ENCODE measurements around the gene PFDN1. TPM values are rescaled to one million over a fixed set of nuclear protein-coding genes. Genes with fewer than 3 reads are reported as not detected.

PFDN1 gene
- total RNA-seq, 2 experiments from 2014 or later: 62.4 to 64.7 TPM

- Mint-ChIP-seq H3K27ac (peak overlapping the region; percentile 91), H3K4me1 (ENCODE audit: low read depth) (peaks cover 80% of the 10 kb centered on the region), H3K9me3 (ENCODE audit: insufficient read depth) (no peaks in the 10 kb centered on the region), H3K27me3 (ENCODE audit: low read depth) (no peaks in the 10 kb centered on the region), H3K36me3 (ENCODE audit: low read depth) (peaks cover 60% of the 10 kb centered on the region), H3K4me3 (peak overlapping the region; percentile 84)
- POLR2A ChIA-PET: interaction anchor here (0.7 kb wide), 1 partner anchor 1281 kb away, joined by 3 read pairs; no protein-coding TSS in a partner anchor
- ATAC-seq (no peak), DNase-seq (no peak)
- CTCF ChIA-PET: interaction anchor here (1.8 to 15.4 kb wide), 3 partner anchors 9 to 94 kb away, joined by 7 to 796 read pairs (median 39); no protein-coding TSS in a partner anchor
Observed at GRCh38 chr5:140342896-140343295, 40.0 kb upstream of the PFDN1 start.

GRCh38 chr5:140342287-140342686 lies 39.4 kb upstream of the PFDN1 start:
- POLR2A ChIA-PET: interaction anchor here (1.3 kb wide), 1 partner anchor 83 kb away, joined by 3 read pairs; no protein-coding TSS in a partner anchor
- CTCF ChIA-PET: interaction anchor here (1.8 to 15.4 kb wide), 3 partner anchors 10 to 93 kb away, joined by 7 to 796 read pairs (median 39); no protein-coding TSS in a partner anchor
- Mint-ChIP-seq H3K4me1 (ENCODE audit: low read depth) (peaks cover 81% of the 10 kb centered on the region), H3K4me3 (peak overlapping the region; percentile 84), H3K27me3 (ENCODE audit: low read depth) (no peaks in the 10 kb centered on the region), H3K36me3 (ENCODE audit: low read depth) (peaks cover 66% of the 10 kb centered on the region), H3K9me3 (ENCODE audit: insufficient read depth) (no peaks in the 10 kb centered on the region), H3K27ac (peak overlapping the region; percentile 91)
- ATAC-seq (peak; percentile 7), DNase-seq (peak; percentile 69)

- Mint-ChIP-seq H3K4me3 (peak overlapping the region; percentile 84), H3K9me3 (ENCODE audit: insufficient read depth) (no peaks in the 10 kb centered on the region), H3K27ac (peak overlapping the region; percentile 91), H3K4me1 (ENCODE audit: low read depth) (peaks cover 80% of the 10 kb centered on the region), H3K36me3 (ENCODE audit: low read depth) (peaks cover 72% of the 10 kb centered on the region), H3K27me3 (ENCODE audit: low read depth) (no peaks in the 10 kb centered on the region)
- ChIA-PET CTCF (interaction anchor here (1.2 to 15.4 kb wide), 4 partner anchors 11 to 102 kb away, joined by 4 to 796 read pairs (median 22); no protein-coding TSS in a partner anchor), POLR2A (interaction anchor here (1.3 kb wide), 1 partner anchor 83 kb away, joined by 3 read pairs; no protein-coding TSS in a partner anchor)
- no peak for DNase-seq
- no peak for ATAC-seq
Observed at GRCh38 chr5:140341591-140341990, 38.7 kb upstream of the PFDN1 start.

- ChIA-PET CTCF (interaction anchor here (0.6 to 5.5 kb wide), 7 partner anchors 11 to 101 kb away, joined by 3 to 39 read pairs (median 3); no protein-coding TSS in a partner anchor), POLR2A (no interaction called here)
- H3K27me3 Mint-ChIP-seq (ENCODE audit: low read depth): no peaks in the 10 kb centered on the region
- no peak for ATAC-seq
- H3K9me3 Mint-ChIP-seq (ENCODE audit: insufficient read depth): no peaks in the 10 kb centered on the region
- no peak for DNase-seq
- peaks cover 88% of the 10 kb centered on the region for H3K4me1 Mint-ChIP-seq (ENCODE audit: low read depth)
- peaks cover 80% of the 10 kb centered on the region for H3K36me3 Mint-ChIP-seq (ENCODE audit: low read depth)
- H3K4me3 Mint-ChIP-seq: peak overlapping the region; percentile 84
- H3K27ac Mint-ChIP-seq: peak overlapping the region; percentile 91
Observed at GRCh38 chr5:140340605-140341121, 37.8 kb upstream of the PFDN1 start.

GRCh38 chr5:140339636-140340035 lies 36.7 kb upstream of the PFDN1 start:
- ATAC-seq (no peak), DNase-seq (no peak)
- Mint-ChIP-seq H3K27me3 (ENCODE audit: low read depth) (no peaks in the 10 kb centered on the region), H3K4me1 (ENCODE audit: low read depth) (peaks cover 84% of the 10 kb centered on the region), H3K9me3 (ENCODE audit: insufficient read depth) (no peaks in the 10 kb centered on the region), H3K27ac (peak overlapping the region; percentile 76), H3K4me3 (peak overlapping the region; percentile 26), H3K36me3 (ENCODE audit: low read depth) (peaks cover 83% of the 10 kb centered on the region)
- ChIA-PET CTCF (interaction anchor here (5.5 kb wide), 1 partner anchor 13 kb away, joined by 39 read pairs; no protein-coding TSS in a partner anchor), POLR2A (interaction anchor here (0.6 kb wide), 1 partner anchor 9 kb away, joined by 3 read pairs; no protein-coding TSS in a partner anchor)

- peaks cover 83% of the 10 kb centered on the region for H3K36me3 Mint-ChIP-seq (ENCODE audit: low read depth)
- H3K4me1 Mint-ChIP-seq (ENCODE audit: low read depth): peaks cover 79% of the 10 kb centered on the region
- H3K9me3 Mint-ChIP-seq (ENCODE audit: insufficient read depth): no peaks in the 10 kb centered on the region
- H3K27me3 Mint-ChIP-seq (ENCODE audit: low read depth): no peaks in the 10 kb centered on the region
- no peak for DNase-seq
- H3K4me3 Mint-ChIP-seq: no peak overlapping the region
- ChIA-PET POLR2A (no interaction called here), CTCF (interaction anchor here (5.5 kb wide), 1 partner anchor 13 kb away, joined by 39 read pairs; no protein-coding TSS in a partner anchor)
- H3K27ac Mint-ChIP-seq: peak overlapping the region; percentile 77
- no peak for ATAC-seq
Observed at GRCh38 chr5:140338908-140339307, 36.0 kb upstream of the PFDN1 start.

GRCh38 chr5:140338336-140338735 lies 35.4 kb upstream of the PFDN1 start:
- no peak for DNase-seq
- Mint-ChIP-seq H3K27ac (no peak overlapping the region), H3K36me3 (ENCODE audit: low read depth) (peaks cover 82% of the 10 kb centered on the region), H3K4me1 (ENCODE audit: low read depth) (peaks cover 74% of the 10 kb centered on the region), H3K9me3 (ENCODE audit: insufficient read depth) (no peaks in the 10 kb centered on the region), H3K4me3 (no peak overlapping the region), H3K27me3 (ENCODE audit: low read depth) (no peaks in the 10 kb centered on the region)
- ChIA-PET CTCF (interaction anchor here (1.0 to 3.2 kb wide), 3 partner anchors 8 to 13 kb away, joined by 5 to 19 read pairs (median 13); partner anchors contain the start of gene HBEGF), POLR2A (interaction anchor here (1.5 kb wide), 1 partner anchor 8 kb away, joined by 3 read pairs; the partner anchor contains the start of gene HBEGF)
- ATAC-seq: no peak

- ChIA-PET CTCF (interaction anchor here (1.0 to 3.2 kb wide), 5 partner anchors 8 to 93 kb away, joined by 3 to 19 read pairs (median 5); partner anchors contain the start of gene HBEGF), POLR2A (interaction anchor here (1.5 to 1.8 kb wide), 2 partner anchors 9 to 35 kb away, joined by 3 to 6 read pairs; partner anchors contain the start of genes HBEGF and PFDN1)
- Mint-ChIP-seq H3K4me1 (ENCODE audit: low read depth) (peaks cover 69% of the 10 kb centered on the region), H3K9me3 (ENCODE audit: insufficient read depth) (no peaks in the 10 kb centered on the region), H3K27ac (peak overlapping the region; percentile 50), H3K36me3 (ENCODE audit: low read depth) (peaks cover 83% of the 10 kb centered on the region), H3K4me3 (no peak overlapping the region), H3K27me3 (ENCODE audit: low read depth) (no peaks in the 10 kb centered on the region)
- ATAC-seq (no peak), DNase-seq (no peak)
Observed at GRCh38 chr5:140337880-140338279, 35.0 kb upstream of the PFDN1 start.

GRCh38 chr5:140336388-140336787 lies 33.5 kb upstream of the PFDN1 start:
- Mint-ChIP-seq H3K27ac (peak overlapping the region; percentile 23), H3K9me3 (ENCODE audit: insufficient read depth) (no peaks in the 10 kb centered on the region), H3K4me3 (no peak overlapping the region), H3K4me1 (ENCODE audit: low read depth) (peaks cover 54% of the 10 kb centered on the region), H3K27me3 (ENCODE audit: low read depth) (no peaks in the 10 kb centered on the region), H3K36me3 (ENCODE audit: low read depth) (peaks cover 84% of the 10 kb centered on the region)
- ChIA-PET CTCF (interaction anchor here (0.7 to 3.2 kb wide), 5 partner anchors 10 to 97 kb away, joined by 3 to 19 read pairs (median 7); partner anchors contain the start of gene HBEGF), POLR2A (interaction anchor here (1.3 to 1.8 kb wide), 2 partner anchors 9 to 34 kb away, joined by 4 to 6 read pairs; partner anchors contain the start of gene PFDN1)
- ATAC-seq: no peak
- no peak for DNase-seq

- ChIA-PET POLR2A (no interaction called here), CTCF (no interaction called here)
- Mint-ChIP-seq H3K9me3 (ENCODE audit: insufficient read depth) (no peaks in the 10 kb centered on the region), H3K4me3 (no peak overlapping the region), H3K4me1 (ENCODE audit: low read depth) (peaks cover 16% of the 10 kb centered on the region), H3K27me3 (ENCODE audit: low read depth) (no peaks in the 10 kb centered on the region), H3K36me3 (ENCODE audit: low read depth) (peaks cover 48% of the 10 kb centered on the region), H3K27ac (no peak overlapping the region)
- ATAC-seq: no peak
- no peak for DNase-seq
Observed at GRCh38 chr5:140331638-140332037, 28.7 kb upstream of the PFDN1 start.

- no peak overlapping the region for H3K27ac Mint-ChIP-seq
- peaks cover 35% of the 10 kb centered on the region for H3K36me3 Mint-ChIP-seq (ENCODE audit: low read depth)
- POLR2A ChIA-PET: interaction anchor here (1.2 kb wide), 1 partner anchor 9 kb away, joined by 3 read pairs; no protein-coding TSS in a partner anchor
- no peak for ATAC-seq
- peaks cover 4% of the 10 kb centered on the region for H3K27me3 Mint-ChIP-seq (ENCODE audit: low read depth)
- no peak for DNase-seq
- peaks cover 3% of the 10 kb centered on the region for H3K4me1 Mint-ChIP-seq (ENCODE audit: low read depth)
- H3K4me3 Mint-ChIP-seq: no peak overlapping the region
- CTCF ChIA-PET: interaction anchor here (1.0 to 3.5 kb wide), 4 partner anchors 16 to 90 kb away, joined by 3 to 18 read pairs (median 4); partner anchors contain the start of gene HBEGF
- H3K9me3 Mint-ChIP-seq (ENCODE audit: insufficient read depth): no peaks in the 10 kb centered on the region
Observed at GRCh38 chr5:140329739-140330481, 27.0 kb upstream of the PFDN1 start.
